HepG2 (cell line): ENCODE data around the gene SLC25A23. TPM values are rescaled to one million over a fixed set of nuclear protein-coding genes. Genes with fewer than 3 reads are reported as not detected.
A peak's percentile ranks its signal among the peaks of the same experiment; 100 is the strongest.

Source experiments
- DNMT3B ChIP-seq: conservative IDR thresholded peaks from 2 replicates; pipeline ENCODE4 v1.6.1; 2016; ENCODE audit warnings: missing biosample characterization, control low read depth
- EHMT2 ChIP-seq: fragments of 200-600 bp; sonication (generic); IDR thresholded peaks from 2 replicates; pipeline ENCODE4 v1.7.0; 2017; ENCODE audit warnings: antibody characterized with exemption, low read depth, low read length, borderline replicate concordance
- FOSL2 ChIP-seq: sonication (generic); formaldehyde crosslinking; IDR thresholded peaks from 2 replicates; pipeline ENCODE4 v1.4.0; 2020; ENCODE audit warnings: missing genetic modification reagents
- FOXA1 ChIP-seq, 2 experiments: fragments of 450-650 bp in 1 of 2; sonication (generic) in 1 of 2; formaldehyde crosslinking in 1 of 2; IDR thresholded peaks; 2 replicates each; pipeline versions ENCODE4 v1.4.0 to v1.6.1; 2016 to 2020; ENCODE audit warnings: missing genetic modification reagents in 1 of 2
- GABPA ChIP-seq, 2 experiments: IDR thresholded peaks; 2 replicates each; pipeline ENCODE4 v1.6.1; 2011 to 2016; ENCODE audit warnings: low read depth in 2 of 2, low read length in 1 of 2, missing biosample characterization in 1 of 2, missing genetic modification characterization in 1 of 2
- NCOR1 ChIP-seq: fragments of 200-600 bp; sonication (generic); IDR thresholded peaks from 2 replicates; pipeline ENCODE4 v1.7.0; 2017; ENCODE audit warnings: antibody characterized with exemption, low read length, borderline replicate concordance
- NFRKB ChIP-seq: fragments of 450-650 bp; IDR thresholded peaks from 2 replicates; pipeline ENCODE4 v1.6.1; 2017
- POLR2G ChIP-seq: fragments of 200-400 bp; formaldehyde crosslinking; IDR thresholded peaks from 2 replicates; pipeline ENCODE4 v1.6.1; 2018; ENCODE audit warnings: mild to moderate bottlenecking, low read depth, low read length, moderate library complexity
- SIX1 ChIP-seq: sonication (generic); formaldehyde crosslinking; IDR thresholded peaks from 2 replicates; pipeline ENCODE4 v1.4.0; 2020; ENCODE audit warnings: missing genetic modification reagents, borderline replicate concordance
- TCF7L2 ChIP-seq: IDR thresholded peaks from 2 replicates; pipeline ENCODE4 v1.6.1; 2011; ENCODE audit warnings: mild to moderate bottlenecking, low read depth, low read length, moderate library complexity
- ZFP82 ChIP-seq: sonication (generic); formaldehyde crosslinking; IDR thresholded peaks from 2 replicates; pipeline ENCODE4 v1.5.1; 2020; ENCODE audit warnings: mild to moderate bottlenecking, missing genetic modification reagents, borderline replicate concordance
- ZNF263 ChIP-seq: sonication (generic); formaldehyde crosslinking; IDR thresholded peaks from 2 replicates; pipeline ENCODE4 v1.4.0; 2020; ENCODE audit warnings: missing genetic modification reagents
- ZNF468 ChIP-seq: sonication (generic); formaldehyde crosslinking; IDR thresholded peaks from 2 replicates; pipeline ENCODE4 v1.8.0; 2022; ENCODE audit warnings: mild to moderate bottlenecking, moderate library complexity, missing genetic modification reagents
- polyA plus RNA-seq, 8 experiments: library from polyadenylated mRNA; depleted of rRNA in 3 of 8; stranded (reverse) in 7 of 8; unstranded in 1 of 8; fragments of >200 nt; fragmentation: Illumina TruSeq in 4 of 8; extraction: Trizol in 4 of 8; gene quantifications; 2 replicates each; pipeline versions ENCODE4 v1.2.1 to v1.2.3, GENCODE V29; 2011 to 2016; ENCODE audit warnings: low read depth in 4 of 8, missing spikeins in 1 of 8, mixed read lengths in 1 of 8; ENCODE audit not compliant: insufficient read depth in 1 of 8
- total RNA-seq, 5 experiments: library from RNA; depleted of rRNA; stranded (reverse); fragments of >200 nt; fragmentation: Illumina TruSeq; extraction: Trizol; gene quantifications; 2 replicates each; pipeline ENCODE4 v1.2.3, GENCODE V29; 2016; ENCODE audit warnings: low read depth in 1 of 5
- TF ChIP-seq, protein P1 (sequence below): sonication (generic); formaldehyde crosslinking; IDR thresholded peaks from one replicate; pipeline ENCODE4 v1.5.1; 2020; ENCODE audit warnings: mild to moderate bottlenecking, missing genetic modification reagents; ENCODE audit errors: not compliant biosample characterization
- TF ChIP-seq, protein P2 (sequence below): sonication (generic); formaldehyde crosslinking; IDR thresholded peaks from 2 replicates; pipeline ENCODE4 v1.4.0; 2020; ENCODE audit warnings: missing genetic modification reagents, borderline replicate concordance

The SLC25A23 gene
- total and polyA plus RNA-seq, 2 of the 13 experiments (the other 11 are each of a cell fraction or from before 2014, with no cell fraction given) = 12.4 to 15.2 TPM

DNA sequence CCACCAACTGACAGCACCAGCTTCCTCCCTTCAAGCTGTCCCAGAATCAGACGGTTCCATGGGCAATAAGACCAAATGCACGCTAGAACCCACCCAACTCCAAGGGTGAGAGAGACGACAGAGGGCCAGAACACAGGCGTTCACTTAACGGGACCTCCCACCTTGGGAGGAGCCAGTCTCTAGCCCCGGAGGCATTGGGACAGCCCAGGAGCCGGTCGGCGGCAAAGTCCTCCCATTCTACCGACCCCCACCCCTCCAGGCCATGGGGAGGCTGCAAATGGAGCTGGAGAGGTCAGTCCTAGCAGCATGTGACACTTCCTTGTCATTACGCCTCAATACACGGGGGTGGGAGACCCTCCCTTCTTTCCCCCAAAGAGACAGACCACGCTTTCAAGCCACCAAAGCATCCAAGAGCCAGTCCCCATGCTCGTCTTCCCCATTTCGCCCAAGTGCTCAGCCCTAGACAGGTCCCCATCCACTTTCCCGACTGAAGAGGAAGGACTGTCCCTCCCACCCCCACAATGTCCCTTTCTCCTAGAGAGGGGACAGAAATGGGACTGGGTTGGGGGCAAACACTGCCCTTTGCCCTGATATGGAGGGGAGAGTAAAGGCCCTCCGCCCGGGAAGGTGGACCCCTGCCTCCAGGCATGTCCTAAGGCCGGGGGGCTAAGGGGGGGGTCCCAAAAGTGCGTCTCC, 35.9 kb downstream of the SLC25A23 start (continued):
- TF ChIP-seq, protein P1, sequence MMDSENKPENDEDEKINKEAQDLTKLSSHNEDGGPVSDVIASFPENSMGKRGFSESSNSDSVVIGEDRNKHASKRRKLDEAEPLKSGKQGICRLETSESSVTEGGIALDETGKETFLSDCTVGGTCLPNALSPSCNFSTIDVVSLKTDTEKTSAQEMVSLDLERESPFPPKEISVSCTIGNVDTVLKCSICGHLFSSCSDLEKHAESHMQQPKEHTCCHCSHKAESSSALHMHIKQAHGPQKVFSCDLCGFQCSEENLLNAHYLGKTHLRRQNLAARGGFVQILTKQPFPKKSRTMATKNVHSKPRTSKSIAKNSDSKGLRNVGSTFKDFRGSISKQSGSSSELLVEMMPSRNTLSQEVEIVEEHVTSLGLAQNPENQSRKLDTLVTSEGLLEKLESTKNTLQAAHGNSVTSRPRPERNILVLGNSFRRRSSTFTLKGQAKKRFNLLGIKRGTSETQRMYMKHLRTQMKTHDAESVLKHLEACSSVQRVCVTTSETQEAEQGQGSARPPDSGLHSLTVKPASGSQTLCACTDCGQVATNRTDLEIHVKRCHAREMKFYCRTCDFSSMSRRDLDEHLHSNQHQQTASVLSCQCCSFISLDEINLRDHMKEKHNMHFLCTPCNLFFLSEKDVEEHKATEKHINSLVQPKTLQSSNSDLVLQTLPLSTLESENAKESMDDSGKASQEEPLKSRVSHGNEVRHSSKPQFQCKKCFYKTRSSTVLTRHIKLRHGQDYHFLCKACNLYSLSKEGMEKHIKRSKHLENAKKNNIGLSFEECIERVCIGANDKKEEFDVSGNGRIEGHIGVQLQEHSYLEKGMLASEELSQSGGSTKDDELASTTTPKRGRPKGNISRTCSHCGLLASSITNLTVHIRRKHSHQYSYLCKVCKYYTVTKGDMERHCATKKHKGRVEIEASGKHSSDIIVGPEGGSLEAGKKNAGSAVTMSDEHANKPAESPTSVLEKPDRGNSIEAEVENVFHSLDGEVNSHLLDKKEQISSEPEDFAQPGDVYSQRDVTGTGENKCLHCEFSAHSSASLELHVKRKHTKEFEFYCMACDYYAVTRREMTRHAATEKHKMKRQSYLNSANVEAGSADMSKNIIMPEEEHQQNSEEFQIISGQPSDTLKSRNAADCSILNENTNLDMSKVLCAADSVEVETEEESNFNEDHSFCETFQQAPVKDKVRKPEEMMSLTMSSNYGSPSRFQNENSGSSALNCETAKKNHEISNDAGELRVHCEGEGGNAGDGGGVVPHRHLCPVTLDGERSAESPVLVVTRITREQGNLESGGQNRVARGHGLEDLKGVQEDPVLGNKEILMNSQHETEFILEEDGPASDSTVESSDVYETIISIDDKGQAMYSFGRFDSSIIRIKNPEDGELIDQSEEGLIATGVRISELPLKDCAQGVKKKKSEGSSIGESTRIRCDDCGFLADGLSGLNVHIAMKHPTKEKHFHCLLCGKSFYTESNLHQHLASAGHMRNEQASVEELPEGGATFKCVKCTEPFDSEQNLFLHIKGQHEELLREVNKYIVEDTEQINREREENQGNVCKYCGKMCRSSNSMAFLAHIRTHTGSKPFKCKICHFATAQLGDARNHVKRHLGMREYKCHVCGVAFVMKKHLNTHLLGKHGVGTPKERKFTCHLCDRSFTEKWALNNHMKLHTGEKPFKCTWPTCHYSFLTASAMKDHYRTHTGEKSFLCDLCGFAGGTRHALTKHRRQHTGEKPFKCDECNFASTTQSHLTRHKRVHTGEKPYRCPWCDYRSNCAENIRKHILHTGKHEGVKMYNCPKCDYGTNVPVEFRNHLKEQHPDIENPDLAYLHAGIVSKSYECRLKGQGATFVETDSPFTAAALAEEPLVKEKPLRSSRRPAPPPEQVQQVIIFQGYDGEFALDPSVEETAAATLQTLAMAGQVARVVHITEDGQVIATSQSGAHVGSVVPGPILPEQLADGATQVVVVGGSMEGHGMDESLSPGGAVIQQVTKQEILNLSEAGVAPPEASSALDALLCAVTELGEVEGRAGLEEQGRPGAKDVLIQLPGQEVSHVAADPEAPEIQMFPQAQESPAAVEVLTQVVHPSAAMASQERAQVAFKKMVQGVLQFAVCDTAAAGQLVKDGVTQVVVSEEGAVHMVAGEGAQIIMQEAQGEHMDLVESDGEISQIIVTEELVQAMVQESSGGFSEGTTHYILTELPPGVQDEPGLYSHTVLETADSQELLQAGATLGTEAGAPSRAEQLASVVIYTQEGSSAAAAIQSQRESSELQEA = no peak
- TF ChIP-seq GABPA (IDR thresholded peaks at IDR 0.05; ENCODE audit: low read depth, low read length) (no peak), GABPA (CRISPR knock-in tag; IDR thresholded peaks at IDR 0.05; ENCODE audit: low read depth) (no peak), EHMT2 (no peak), TCF7L2 (no peak), NFRKB (no peak), POLR2G (0 out of 2 replicates have a peak, but pooled peaks have one; percentile 27), ZNF468 (CRISPR knock-in tag) (no peak), ZNF263 (CRISPR knock-in tag) (peak; percentile 64), SIX1 (CRISPR knock-in tag) (no peak), FOSL2 (CRISPR knock-in tag) (no peak), NCOR1 (no peak), DNMT3B (no peak), ZFP82 (CRISPR knock-in tag) (0 out of 2 replicates have a peak, but pooled peaks have one; percentile 43), FOXA1 (IDR thresholded peaks at IDR 0.05) (no peak), FOXA1 (CRISPR knock-in tag; IDR thresholded peaks at IDR 0.05) (no peak)
- TF ChIP-seq, protein P2, sequence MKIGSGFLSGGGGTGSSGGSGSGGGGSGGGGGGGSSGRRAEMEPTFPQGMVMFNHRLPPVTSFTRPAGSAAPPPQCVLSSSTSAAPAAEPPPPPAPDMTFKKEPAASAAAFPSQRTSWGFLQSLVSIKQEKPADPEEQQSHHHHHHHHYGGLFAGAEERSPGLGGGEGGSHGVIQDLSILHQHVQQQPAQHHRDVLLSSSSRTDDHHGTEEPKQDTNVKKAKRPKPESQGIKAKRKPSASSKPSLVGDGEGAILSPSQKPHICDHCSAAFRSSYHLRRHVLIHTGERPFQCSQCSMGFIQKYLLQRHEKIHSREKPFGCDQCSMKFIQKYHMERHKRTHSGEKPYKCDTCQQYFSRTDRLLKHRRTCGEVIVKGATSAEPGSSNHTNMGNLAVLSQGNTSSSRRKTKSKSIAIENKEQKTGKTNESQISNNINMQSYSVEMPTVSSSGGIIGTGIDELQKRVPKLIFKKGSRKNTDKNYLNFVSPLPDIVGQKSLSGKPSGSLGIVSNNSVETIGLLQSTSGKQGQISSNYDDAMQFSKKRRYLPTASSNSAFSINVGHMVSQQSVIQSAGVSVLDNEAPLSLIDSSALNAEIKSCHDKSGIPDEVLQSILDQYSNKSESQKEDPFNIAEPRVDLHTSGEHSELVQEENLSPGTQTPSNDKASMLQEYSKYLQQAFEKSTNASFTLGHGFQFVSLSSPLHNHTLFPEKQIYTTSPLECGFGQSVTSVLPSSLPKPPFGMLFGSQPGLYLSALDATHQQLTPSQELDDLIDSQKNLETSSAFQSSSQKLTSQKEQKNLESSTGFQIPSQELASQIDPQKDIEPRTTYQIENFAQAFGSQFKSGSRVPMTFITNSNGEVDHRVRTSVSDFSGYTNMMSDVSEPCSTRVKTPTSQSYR = no peak
